OCI-M2 (cell line): Measurements from ENCODE around the gene KLHDC10.
"Not testable (repeated sequence)": the region's sequence is repeated elsewhere in the genome, so short reads cannot be mapped to it uniquely, and the experiment has no call there.

Source experiments
- DNase-seq: peaks from one replicate; lab custom pipeline; 2025; ENCODE audit not compliant: unreplicated experiment; lab: John Stamatoyannopoulos, UW

Gene KLHDC10

DNA sequence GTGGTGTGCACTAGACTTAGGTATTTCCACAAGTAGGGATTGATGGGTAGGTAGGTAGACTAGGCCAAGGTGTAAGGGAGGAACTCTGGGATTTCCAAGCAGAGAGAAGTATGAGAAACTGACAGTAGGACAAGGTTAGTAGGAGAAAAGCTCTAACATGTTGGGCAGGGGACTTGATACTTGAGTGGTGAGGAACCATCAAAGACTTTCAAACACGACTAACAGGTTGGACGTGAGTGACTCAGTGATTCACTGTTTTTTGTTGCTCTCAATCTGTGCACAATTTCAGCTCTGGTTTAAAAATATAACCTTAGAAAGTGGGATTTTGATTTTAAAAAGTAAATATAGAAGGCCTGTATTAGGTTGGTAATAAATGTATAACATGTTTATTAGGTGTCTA lies 44.4 kb downstream of the KLHDC10 start:
- no peak for DNase-seq

DNA sequence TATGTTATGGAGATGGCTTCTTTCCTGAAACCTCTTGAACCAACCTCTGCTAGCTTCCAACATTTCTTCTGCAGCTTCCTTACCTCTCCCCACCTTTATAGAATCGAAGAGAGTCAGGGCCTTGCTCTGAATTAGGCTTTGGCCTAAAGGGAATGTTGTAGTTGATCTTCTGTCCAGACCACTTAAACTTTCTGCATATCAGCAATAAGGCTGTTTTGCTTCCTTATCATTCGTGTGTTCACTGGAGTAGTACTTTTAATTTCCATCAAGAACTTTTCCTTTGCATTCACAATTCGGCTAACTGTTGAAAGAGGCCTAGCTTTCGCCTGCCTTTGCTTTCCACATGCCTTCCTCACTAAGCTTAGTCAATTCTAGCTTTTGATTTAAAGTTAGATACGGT lies 48.0 kb downstream of the KLHDC10 start:
- no peak for DNase-seq

DNA sequence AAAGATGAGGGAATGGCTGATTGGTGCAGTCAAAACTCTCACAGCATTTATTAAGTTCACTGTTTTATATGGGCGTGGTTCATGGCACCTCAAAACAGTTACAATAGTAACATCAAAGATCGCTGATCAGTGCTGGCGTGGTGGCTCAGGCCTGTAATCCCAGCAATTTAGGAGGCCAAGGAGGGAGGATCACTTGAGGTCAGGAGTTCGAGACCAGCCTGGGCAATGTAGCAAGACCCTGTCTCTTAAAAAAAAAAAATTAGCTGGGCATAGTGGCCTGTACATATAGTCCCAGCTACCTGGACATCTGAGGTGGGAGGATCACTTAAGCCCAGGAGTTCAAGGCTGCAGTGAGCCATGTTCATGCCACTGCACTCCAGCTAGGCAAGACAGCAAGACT lies 48.5 kb downstream of the KLHDC10 start:
- no peak for DNase-seq

DNA sequence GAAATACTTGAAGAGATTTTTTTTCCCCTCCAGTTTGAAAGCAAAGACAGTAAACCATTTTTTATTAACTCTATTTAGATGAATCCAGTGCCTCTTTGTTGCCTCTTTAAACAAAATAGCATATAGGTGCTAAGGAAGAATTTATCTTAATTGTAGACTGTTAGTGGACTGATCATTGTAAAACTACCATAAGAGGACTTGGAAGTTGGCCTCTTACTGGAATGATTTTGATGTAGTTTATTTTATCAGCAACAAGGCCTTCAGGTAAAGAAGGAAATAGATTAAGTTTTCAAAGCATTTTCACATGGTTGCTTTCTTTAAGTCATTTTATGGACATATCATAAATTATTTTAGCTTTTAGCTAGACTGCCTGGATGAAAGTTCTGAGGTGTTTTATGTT lies 53.2 kb downstream of the KLHDC10 start:
- DNase-seq, result no peak

DNA sequence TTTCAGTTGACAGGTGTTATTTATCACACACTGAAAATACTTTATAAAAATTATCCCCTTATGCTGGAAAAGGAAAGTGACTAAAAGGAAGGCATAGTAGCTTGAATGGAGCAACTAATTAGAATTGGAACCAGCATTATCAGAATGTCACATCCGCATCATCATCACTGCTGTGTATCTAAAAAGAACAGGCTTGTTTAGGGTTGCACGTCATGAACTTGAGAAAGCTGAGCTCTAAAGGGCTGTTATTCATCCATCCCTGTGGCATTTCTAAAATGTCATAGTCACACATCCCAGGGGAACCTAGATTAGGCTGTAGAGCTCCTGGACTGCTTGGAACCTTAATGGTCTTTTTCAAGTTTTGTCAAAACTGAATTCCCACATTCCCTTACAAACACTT lies 54.4 kb downstream of the KLHDC10 start:
- DNase-seq, result no peak

DNA sequence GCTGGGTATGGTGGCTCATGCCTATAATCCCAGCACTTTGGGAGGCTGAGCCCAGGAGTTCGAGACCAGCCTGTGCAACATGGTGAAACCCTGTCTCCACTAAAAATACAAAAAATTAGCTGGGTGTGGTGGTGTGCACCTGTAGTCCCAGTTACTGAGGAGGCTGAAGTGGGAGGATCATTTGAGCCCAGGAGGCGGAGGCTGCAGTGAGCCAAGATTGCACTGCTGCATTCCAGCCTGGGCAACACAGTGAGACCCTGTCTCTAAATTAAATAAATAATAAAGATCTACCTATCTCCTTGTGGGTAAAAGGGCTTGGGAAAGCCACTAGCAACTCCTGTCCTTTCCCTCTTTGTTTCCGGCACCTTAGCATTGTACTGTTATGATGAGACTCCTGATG lies 56.5 kb downstream of the KLHDC10 start:
- DNase-seq, result not testable (repeated sequence)

DNA sequence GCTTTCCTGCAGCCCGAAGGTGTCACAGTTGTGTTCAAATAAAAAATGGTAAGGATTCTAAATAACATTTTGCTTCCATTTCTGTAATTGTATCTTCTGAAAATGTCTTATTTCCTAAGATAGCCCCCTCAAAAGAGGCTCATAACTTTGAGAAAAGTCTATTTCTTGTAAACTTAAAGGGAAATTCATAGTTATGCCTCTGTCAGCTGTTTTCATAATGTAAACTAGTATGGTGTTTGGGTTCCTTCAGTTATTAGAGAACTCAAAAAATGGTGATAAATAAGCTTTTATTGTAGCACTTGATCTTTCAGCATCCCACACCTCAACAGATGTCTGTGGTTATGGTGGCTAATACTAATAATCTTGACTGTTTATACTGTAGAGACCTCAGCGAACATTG lies 57.1 kb downstream of the KLHDC10 start:
- DNase-seq, result no peak

DNA sequence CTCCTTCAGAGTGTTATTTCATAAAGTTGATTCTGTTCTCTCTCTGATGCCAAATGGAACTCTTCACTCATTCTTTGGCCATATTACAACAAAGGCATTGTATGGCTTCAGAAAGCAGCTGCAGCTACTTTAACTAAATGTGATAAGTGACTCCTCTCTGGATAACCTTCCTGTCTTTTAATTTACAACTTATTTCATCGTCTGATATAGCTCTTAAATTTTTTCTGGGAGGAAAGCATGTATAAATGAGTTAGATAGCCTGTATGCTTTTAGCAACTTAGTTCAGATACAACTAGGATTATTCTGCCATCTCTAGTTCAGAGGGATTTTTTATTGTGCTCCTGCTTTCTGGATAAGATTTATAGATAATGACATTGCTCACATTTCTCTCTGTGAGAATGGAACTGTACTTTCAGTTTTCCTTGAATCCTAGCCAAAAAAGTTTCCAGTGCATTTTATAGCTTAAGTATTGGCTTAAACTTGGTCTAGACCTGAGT lies 57.5 kb downstream of the KLHDC10 start:
- DNase-seq, result no peak

DNA sequence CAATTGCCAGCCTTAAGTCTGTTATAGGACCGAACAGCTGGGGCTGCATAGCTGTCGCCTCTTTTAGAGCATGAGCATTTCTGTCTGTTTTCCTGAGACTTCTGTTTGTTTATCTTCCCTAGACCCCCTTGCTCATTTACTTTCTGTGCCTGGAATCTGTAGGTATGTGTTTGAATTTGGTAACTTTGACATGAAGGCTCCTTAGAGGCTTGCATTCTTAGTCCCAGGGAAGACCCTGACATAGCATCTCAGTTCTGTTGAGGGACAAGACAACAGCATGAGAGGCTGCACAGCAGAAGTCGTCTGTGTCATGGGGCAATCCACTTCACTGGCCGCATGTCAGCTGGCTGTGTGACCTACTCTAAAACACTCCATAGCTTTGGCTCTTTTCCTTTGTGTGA lies 58.7 kb downstream of the KLHDC10 start:
- no peak for DNase-seq

DNA sequence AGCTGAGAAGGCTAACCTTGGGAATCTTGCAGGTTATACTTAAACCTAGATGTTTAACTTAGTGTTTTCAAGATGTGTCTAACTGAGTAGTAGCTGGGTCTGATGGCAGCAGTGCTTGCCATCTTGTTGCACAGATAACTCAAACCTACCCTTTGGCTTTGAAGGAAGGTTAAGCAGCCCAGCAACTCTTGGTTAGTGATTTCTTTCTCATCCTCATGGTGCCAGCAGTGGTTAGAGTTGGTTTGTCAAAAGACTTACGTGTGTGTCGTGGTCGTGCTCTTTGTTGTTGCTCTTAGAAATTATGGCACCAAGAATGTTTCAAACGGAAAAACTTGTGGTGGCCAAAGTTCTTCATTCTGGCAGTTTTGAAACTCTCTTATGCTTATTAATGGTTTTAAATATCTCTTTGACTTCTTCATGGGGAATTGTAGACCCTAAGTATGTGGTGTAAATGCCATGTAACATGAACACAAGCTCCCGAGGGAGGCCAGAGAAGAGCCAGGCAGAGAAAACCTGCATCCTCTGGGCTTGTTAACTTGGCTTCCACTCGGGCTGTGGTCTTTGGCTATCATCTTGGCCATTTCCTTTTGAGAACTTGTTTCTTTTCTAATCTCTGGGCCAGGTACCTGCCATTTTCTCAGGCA lies 61.0 kb downstream of the KLHDC10 start:
- DNase-seq, result no peak

DNA sequence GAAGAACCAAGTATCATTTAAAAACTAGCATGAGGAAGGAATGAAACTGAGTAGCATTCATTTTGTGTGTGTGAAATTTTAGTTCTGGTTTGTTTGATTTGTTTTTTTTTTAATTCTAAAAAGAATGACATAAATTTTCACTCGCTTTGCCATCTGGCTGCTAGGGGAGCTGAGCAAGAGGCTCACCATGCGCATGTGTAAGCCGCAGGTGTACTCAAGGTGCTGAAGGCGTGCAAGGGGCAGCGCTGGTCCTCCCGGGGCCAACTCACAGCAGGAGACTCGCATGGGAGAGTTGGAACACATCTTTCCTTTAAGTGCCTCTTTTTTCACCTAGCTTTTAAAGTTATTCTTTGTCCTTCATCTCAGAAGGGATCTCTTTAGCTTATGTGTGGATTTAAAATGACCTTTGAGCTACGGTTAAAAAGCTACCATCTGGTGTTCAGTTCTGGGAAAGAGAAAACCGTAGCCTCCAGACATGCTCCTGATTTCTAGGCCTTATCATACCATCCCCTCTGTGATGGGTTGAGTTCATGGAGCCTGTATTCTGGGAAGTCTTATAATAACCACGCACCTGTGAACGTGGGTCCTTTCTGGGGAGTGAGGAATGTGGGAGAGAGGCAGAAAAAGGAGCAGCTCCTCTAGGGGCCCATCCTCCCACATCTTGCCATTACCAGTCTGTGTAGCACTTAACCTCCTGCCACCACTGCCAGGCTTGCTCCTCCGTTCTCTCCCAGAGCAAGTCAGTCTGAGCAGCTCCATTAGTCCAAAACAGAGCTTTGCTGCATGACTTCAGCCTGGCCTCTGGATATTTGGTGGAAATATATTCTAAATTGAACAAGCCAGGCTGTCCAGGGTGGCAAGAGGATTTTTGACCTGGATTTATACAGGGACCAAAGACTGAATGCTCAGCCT lies 61.9 kb downstream of the KLHDC10 start:
- no peak for DNase-seq

DNA sequence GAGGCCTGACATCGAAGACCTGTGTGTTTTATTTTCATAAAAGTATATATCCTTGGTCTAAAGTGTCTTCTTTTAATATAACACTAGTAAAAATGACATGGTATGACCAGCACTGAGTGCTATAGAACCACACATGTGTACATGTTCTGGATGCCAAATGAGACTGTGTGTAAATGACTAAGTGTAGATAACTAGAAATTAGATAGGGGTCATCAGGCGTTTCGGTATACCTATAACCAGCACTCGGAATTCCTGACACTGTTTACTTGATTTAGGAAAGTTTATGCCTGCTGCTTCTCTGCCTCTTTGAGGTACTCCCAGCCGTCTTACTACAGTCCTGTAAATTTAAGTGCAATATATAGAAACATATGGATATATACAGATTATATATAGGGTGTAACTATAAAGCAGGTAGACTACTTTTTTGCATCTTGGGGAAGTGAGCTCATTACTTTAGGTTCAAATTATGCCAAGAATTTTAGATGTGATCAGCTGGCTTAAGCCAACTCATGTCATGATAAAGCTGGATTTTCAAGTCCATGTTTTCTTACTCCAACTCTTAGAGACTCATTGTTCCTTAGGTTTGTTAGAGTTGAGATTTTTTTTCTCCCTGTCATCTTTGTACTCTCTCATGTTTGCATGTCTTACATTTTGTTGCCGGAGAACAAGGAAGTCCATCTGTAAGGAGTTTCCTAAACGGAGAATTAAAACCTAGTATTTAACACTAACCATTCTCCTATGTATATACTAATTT lies 62.9 kb downstream of the KLHDC10 start:
- no peak for DNase-seq

DNA sequence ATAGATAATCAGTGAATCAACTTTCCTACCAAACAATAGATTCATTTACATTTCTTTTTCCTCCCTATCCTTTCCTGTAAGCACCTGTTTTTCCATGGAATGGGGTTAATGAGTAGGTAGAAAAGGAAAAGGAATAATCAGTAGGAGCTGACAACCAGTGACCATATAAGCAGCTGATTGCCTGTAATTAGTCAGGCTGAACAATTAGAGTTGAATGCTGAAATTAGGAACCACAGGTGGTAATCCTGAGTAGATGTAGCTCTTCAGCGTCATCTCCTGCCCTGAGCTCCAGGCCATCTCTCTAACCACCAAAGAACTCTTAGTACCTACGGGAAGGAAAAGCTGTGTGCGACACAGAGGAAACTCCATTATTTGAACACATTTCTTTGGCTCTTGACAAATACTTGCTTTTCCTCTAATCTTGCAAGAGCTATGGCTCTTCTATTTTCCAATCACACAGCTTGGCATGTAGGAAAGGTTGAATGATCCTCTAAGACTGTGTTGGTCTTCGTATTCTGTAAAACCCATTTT lies 63.8 kb downstream of the KLHDC10 start:
- DNase-seq, result no peak

DNA sequence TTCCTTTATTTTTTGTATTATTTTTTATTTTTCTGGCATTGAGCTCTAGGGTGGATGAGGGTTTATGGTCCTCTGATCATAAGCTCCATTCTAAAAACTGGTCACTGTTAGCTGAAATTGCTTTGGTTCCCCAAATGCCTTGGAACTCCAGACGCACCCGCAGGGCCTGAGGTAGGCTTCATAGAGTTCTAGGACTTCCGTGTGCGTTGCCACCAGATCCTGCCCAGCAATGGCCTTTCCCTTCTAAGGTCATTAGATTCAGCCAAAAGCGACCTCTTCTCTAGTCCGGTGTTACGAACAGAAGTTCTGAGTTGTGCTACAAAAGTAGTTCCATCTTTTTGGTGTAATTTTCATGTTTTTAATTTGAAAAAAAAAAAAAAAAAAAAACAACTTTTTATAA lies 64.4 kb downstream of the KLHDC10 start:
- DNase-seq, result no peak

DNA sequence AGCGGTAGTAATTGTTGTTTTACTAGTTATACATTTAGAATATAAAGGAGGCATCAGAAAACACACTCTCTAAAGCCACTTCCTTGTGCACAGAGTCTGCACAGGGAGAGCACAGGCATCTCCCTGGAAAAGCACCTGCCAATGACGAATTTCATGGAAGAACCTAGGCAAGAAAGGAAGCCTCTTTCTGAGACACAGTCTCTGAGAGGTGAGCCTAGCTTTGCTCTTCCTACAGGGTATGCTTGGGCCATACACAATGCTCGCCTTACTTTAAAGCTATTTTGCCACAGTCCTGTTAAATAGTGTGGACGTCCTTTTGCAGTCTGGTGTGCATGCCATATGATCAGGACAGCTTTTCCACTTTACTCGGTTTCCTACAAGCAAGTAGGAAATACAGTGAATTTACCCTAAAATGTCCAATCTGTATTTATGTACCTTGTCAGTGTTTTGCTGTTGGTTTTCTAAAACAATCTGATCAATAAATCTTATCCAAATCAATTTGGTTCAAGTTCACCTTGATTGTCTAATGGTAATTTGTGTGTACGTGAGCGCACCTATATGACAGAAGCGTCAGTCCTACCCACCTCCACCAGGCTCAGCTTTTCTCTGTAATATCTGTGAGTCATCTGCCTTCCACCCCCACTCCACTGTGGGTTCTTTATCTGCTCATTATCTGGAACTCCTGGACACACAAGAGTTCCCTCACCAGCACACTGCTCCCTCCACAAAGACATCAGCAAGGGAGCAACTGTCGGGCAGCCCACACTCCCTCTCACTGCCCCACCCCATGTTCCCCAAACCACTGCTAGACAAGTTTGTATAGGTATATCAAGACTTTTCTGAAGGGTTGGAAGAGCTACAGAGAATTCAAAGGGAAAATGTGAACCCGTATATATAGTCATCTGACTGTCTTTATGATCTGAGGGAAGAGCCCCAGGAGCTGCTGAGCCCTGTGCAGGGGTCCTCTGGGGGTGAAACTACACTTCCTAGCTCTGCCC lies 65.2 kb downstream of the KLHDC10 start:
- DNase-seq, result no peak

DNA sequence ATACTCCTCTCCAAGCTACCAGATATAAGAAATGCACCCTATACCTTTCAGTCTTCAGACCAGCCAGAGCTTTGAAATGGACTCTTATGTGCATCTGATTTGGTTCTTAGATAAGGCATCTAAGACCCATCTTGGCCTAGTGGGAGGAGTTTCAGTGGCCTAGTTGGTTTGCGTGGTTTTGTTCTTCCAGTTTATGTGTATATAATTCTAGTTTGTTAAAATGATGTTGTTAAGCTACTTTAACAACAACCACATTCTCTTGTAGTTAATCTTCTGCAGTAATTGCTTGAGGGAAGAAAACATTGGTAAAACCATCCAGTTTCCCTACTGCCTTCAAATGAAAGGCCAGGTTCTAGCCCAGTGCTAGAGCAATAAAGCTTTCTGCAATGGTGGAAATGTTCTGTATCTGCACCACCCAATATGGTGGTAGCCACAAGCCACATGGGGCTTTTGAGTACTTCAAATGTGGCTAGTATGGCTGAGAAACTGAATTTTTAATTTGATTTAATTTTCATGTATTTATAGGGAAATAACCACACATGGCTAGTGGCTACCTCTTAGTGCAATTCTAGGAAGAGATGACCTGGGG lies 66.3 kb downstream of the KLHDC10 start:
- no peak for DNase-seq

DNA sequence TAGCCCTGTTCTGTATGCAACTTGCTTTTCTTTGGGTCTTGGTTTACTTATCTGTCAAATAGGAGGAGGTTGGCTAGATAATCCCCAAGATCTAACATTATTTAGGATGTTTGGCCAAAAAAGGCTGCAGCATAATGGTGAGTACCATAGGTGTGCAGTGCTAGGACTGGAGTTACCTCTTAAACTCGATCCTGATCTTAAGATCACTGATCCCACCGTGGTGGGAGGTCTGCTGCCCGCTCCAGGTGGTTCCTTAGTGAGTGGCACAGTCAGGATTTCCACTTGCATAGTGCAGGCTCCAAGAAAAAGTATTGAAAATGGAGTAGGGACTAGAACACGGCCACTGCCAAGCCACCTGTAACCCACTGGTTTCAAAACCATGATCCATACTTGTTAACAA lies 66.9 kb downstream of the KLHDC10 start:
- DNase-seq, result no peak

DNA sequence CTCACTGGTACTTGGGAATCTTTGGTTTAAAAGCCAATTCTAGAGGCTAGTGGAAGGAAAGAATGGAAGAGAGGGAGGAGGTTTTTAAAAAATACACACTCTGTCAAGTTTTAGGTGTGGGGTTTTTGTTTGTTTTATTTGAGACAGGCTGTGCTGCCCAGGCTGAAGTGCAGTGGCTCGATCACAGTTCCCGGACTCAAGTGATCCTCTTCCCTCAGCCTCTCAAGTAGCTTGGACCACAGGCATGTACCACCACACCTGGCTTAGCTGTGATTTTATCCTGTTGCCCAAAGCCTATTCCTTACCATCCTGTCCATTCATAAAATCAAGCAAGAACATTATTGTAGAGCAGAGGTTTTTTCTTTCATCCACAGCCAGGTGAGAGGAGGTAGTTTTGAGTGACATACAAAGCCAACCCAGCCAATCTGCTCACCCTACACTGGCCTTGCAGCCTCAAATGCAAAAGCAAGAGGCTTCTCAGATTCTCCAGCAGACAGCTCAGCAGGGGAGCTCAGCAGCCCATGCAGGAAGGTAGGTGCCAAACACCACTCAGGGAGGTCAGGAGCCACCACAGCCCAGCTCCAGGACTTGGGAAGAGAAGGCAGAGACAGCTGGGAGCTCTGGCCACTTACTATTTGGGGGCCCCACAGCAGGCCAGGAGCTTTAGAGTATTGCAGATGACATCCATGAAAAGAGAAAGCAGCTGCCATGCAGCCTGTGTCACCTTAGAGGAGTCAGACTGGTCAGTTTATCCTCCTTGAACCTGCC lies 69.0 kb downstream of the KLHDC10 start:
- DNase-seq, result no peak

DNA sequence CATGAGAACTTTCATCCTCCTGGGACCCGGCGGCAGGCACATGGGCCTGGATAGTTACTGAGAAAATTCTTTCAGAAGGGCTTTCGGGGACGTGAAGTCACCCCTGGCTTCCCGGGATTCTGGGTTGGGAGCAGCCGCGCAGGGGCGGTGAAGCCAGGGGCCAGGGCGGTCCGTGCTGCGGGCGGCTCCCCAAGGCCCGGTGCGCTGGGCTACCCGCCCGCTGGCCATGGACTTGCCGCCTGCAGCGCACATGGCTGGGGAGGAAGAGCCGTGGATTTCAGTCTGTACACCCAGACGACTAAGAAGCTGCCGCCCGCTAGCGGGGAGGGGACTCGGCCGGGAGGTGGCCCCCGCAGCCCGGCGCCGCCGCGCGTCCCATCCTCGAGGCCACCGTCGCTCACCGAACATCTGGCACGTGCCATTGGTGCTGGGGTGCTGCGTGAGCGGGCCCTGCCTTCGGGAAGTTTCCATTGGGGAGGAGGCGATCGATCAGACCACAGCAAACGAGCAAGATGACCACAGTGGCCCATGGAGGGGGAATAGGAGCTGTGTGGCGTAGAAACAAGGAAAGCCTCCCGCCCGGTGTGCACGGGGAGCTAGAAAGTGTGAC lies 70.3 kb downstream of the KLHDC10 start:
- DNase-seq, result no peak
